OCI-LY7 (cell line): ENCODE data around the gene C21orf91. TPM values are rescaled to one million over a fixed set of nuclear protein-coding genes. Genes with fewer than 3 reads are reported as not detected.

Experiments used
- BruUV-seq: library from RNA; stranded (reverse); fragments of 400-500 nt; replicated peaks from 2 replicates; lab custom pipeline; 2021; lab: Mats Ljungman, UMichigan
- CTCF ChIA-PET: fragments of 300-600 bp; sonication (Branson Sonifier 250); formaldehyde crosslinking; loops from one replicate; lab custom pipeline; 2022; ENCODE audit warnings: antibody characterized with exemption; ENCODE audit not compliant: unreplicated experiment; lab: Charles Lee
- POLR2A ChIA-PET: fragments of 300-600 bp; sonication (Branson Sonifier 250); formaldehyde crosslinking; loops from one replicate; lab custom pipeline; 2022; ENCODE audit warnings: antibody characterized with exemption; lab: Charles Lee
- DNase-seq: peaks from one replicate; pipeline ENCODE4 v3.0.0-alpha.2; 2015; ENCODE audit warnings: low spot score
- H2AFZ ChIP-seq: fragments of 200-600 bp; sonication (generic), shearing (Covaris generic); 2 replicates; pipeline ENCODE4 v1.6.1; 2014; ENCODE audit warnings: mild to moderate bottlenecking, antibody characterized with exemption, low read length, moderate library complexity
- H3K27ac ChIP-seq: fragments of 200-600 bp; sonication (generic); 2 replicates; pipeline ENCODE4 v1.5.1; 2014; ENCODE audit warnings: mixed run types, low read depth, mild to moderate bottlenecking, moderate library complexity, low read length, inconsistent platforms; ENCODE audit not compliant: poor library complexity, severe bottlenecking
- H3K36me3 ChIP-seq: fragments of 200-600 bp; sonication (generic); 2 replicates; pipeline ENCODE4 v1.6.1; 2014; ENCODE audit warnings: mild to moderate bottlenecking, antibody characterized with exemption, low read length, moderate library complexity, mixed read lengths; ENCODE audit not compliant: insufficient read depth
- H3K4me1 ChIP-seq: fragments of 200-600 bp; sonication (generic); 2 replicates; pipeline ENCODE4 v1.5.1; 2014; ENCODE audit warnings: mild to moderate bottlenecking, low read length; ENCODE audit not compliant: insufficient read depth, poor library complexity, severe bottlenecking
- H3K4me2 ChIP-seq: fragments of 200-600 bp; sonication (generic); 2 replicates; pipeline ENCODE4 v1.6.1; 2014; ENCODE audit warnings: mild to moderate bottlenecking, low read length
- H3K4me3 ChIP-seq: fragments of 200-600 bp; sonication (generic); 2 replicates; pipeline ENCODE4 v1.5.1; 2014; ENCODE audit warnings: mild to moderate bottlenecking, low read depth, low read length; ENCODE audit not compliant: poor library complexity, severe bottlenecking
- H3K79me2 ChIP-seq: fragments of 200-600 bp; sonication (generic); 2 replicates; pipeline ENCODE4 v1.6.1; 2016; ENCODE audit warnings: low read depth, mild to moderate bottlenecking, low read length, moderate library complexity, mixed read lengths; ENCODE audit not compliant: insufficient read depth
- H3K9me2 ChIP-seq: fragments of 200-600 bp; sonication (generic); 2 replicates; pipeline ENCODE4 v1.6.1; 2016; ENCODE audit warnings: mild to moderate bottlenecking, low read length, mixed read lengths; ENCODE audit not compliant: insufficient read depth
- H3K9me3 ChIP-seq: fragments of 200-600 bp; sonication (generic); 2 replicates; pipeline ENCODE4 v1.6.1; 2014; ENCODE audit warnings: mild to moderate bottlenecking, mixed run types, low read length, mixed read lengths
- H4K20me1 ChIP-seq: fragments of 200-600 bp; sonication (generic); 2 replicates; pipeline ENCODE4 v1.6.1; 2014; ENCODE audit warnings: mild to moderate bottlenecking, antibody characterized with exemption, low read length, moderate library complexity, mixed read lengths; ENCODE audit not compliant: insufficient read depth
- CTCF ChIP-seq: fragments of 200-600 bp; sonication (generic); conservative IDR thresholded peaks from 2 replicates; pipeline ENCODE4 v1.5.1; 2014; ENCODE audit warnings: mild to moderate bottlenecking, antibody characterized with exemption, low read length, moderate library complexity, mixed read lengths
- EZH2phosphoT487 ChIP-seq: fragments of 200-600 bp; sonication (generic); IDR thresholded peaks from 2 replicates; pipeline ENCODE4 v1.6.1; 2018; ENCODE audit warnings: low read depth, borderline replicate concordance, mild to moderate bottlenecking, mixed run types, antibody characterized with exemption, low read length, moderate library complexity, mixed read lengths
- intact Hi-C: fragments of 100-400 bp; cut with micrococcal nuclease; formaldehyde crosslinking; loops from one replicate; pipeline ENCODE4 v1.10.0; 2022; ENCODE audit not compliant: unreplicated experiment
- total RNA-seq, 2 experiments: library from RNA; depleted of rRNA in 1 of 2; stranded (reverse); fragments of >200 nt in 1 of 2; shearing (Covaris generic) in 1 of 2; gene quantifications; 2 replicates each; pipeline ENCODE4 v1.2.3, GENCODE V29; 2014 to 2022

Gene C21orf91
- total RNA-seq, 2 experiments from 2014 or later, result 15.8 to 32.8 TPM

DNA sequence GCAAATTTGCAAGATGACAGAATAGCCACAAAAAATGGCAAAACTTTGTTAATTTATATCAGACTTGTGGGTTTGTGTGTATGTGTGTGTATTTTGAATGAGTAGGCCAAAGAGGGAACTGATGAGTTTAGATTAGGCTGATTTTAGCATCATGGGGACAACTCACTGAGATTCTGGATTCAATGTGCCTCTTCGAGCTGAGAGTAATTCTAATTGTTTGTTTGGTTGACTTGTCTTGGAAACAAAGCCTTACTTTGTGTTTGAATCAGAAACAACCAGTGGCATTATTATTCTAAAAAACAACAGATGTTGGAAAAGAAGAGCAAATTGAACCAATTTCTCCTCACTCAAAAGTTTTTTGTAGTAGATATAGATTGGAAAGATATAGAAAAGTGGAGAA lies 40.5 kb upstream of the C21orf91 start:
- no peaks in the 10 kb centered on the region for H3K79me2 ChIP-seq
- H4K20me1 ChIP-seq, result no peaks in the 10 kb centered on the region
- H2AFZ ChIP-seq, result no peak overlapping the region
- ChIA-PET CTCF (no interaction called here), POLR2A (no interaction called here)
- H3K9me2 ChIP-seq, result no peaks in the 10 kb centered on the region
- BruUV-seq, result no TSS peak
- no peaks in the 10 kb centered on the region for H3K4me1 ChIP-seq
- H3K36me3 ChIP-seq, result no peaks in the 10 kb centered on the region
- DNase-seq, result no peak
- H3K9me3 ChIP-seq, result peaks cover 4% of the 10 kb centered on the region; the same call in 1 of the 2 replicates
- H3K27ac ChIP-seq, result no peak overlapping the region
- H3K4me2 ChIP-seq, result no peak overlapping the region
- H3K4me3 ChIP-seq, result no peak overlapping the region
- intact Hi-C loops, result no loop called here
- TF ChIP-seq CTCF (no peak), EZH2phosphoT487 (no peak)

DNA sequence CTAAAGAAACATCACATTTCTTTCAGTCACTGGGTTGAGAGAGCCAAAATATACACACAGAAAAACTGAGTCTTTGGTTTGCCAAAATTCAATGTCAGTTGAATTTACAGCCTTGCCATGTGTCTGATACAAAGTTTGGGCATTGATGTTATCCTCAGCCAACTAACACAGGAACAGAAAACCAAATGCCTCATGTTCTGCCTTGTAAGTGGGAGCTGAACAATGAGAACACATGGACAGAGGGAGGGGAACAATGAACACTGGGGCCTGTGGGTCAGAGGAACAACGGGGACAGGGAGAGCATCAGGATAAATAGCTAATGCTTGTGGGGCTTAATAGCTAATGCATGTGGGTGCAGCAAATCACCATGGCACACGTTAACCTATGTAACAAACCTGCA lies 39.6 kb upstream of the C21orf91 start:
- no peak for TF ChIP-seq EZH2phosphoT487
- no peak for TF ChIP-seq CTCF
- Histone ChIP-seq H2AFZ (no peak overlapping the region), H3K4me3 (no peak overlapping the region), H3K9me3 (peaks cover 4% of the 10 kb centered on the region; the same call in 1 of the 2 replicates), H3K9me2 (no peaks in the 10 kb centered on the region), H3K4me1 (no peaks in the 10 kb centered on the region), H3K79me2 (no peaks in the 10 kb centered on the region), H3K27ac (no peak overlapping the region), H3K4me2 (no peak overlapping the region), H3K36me3 (no peaks in the 10 kb centered on the region), H4K20me1 (no peaks in the 10 kb centered on the region)
- intact Hi-C loops, result no loop called here
- BruUV-seq, result no TSS peak
- no peak for DNase-seq
- ChIA-PET CTCF (no interaction called here), POLR2A (interaction anchor here (0.9 kb wide), 2 partner anchors 7 to 16 kb away, joined by 3 to 4 read pairs; no protein-coding TSS in a partner anchor)

- no TSS peak for BruUV-seq
- POLR2A ChIA-PET, result interaction anchor here (0.8 kb wide), 1 partner anchor 20 kb away, joined by 5 read pairs; no protein-coding TSS in a partner anchor
Measured at GRCh38 chr21:17854745-17855144, 35.6 kb upstream of the C21orf91 start.

More at GRCh38 chr21:17854745-17855144, 35.6 kb upstream of the C21orf91 start:
- intact Hi-C loops, result no loop called here
- Histone ChIP-seq H3K27ac (no peak overlapping the region), H2AFZ (no peak overlapping the region), H3K9me3 (peaks cover under 1% of the 10 kb centered on the region; the same call in 1 of the 2 replicates), H3K4me2 (no peak overlapping the region), H3K79me2 (no peaks in the 10 kb centered on the region), H3K36me3 (no peaks in the 10 kb centered on the region), H3K9me2 (no peaks in the 10 kb centered on the region), H3K4me3 (no peak overlapping the region), H4K20me1 (no peaks in the 10 kb centered on the region), H3K4me1 (no peaks in the 10 kb centered on the region)
- DNase-seq, result no peak
- CTCF ChIA-PET, result no interaction called here
- TF ChIP-seq EZH2phosphoT487, result no peak
- TF ChIP-seq CTCF, result no peak
